WTC11 (cell line): ENCODE data around the gene GRWD1.

Source experiments
- CTCF ChIP-seq: fragments of 200-600 bp; IDR thresholded peaks from 2 replicates; pipeline ENCODE4 v1.8.0; 2022; ENCODE audit warnings: antibody characterized with exemption
- ETV6 ChIP-seq: sonication (generic); formaldehyde crosslinking; IDR thresholded peaks from 2 replicates; pipeline ENCODE4 v1.8.1; 2022; ENCODE audit warnings: mild to moderate bottlenecking, missing genetic modification reagents
- FOXP1 ChIP-seq: sonication (generic); formaldehyde crosslinking; IDR thresholded peaks from 2 replicates; pipeline ENCODE4 v1.8.0; 2022; ENCODE audit warnings: missing genetic modification reagents, mild to moderate bottlenecking, moderate library complexity, borderline replicate concordance
- MAX ChIP-seq: sonication (generic); formaldehyde crosslinking; IDR thresholded peaks from 2 replicates; pipeline ENCODE4 v1.8.0; 2022; ENCODE audit warnings: mild to moderate bottlenecking, missing genetic modification reagents
- NR3C1 ChIP-seq: sonication (generic); formaldehyde crosslinking; conservative IDR thresholded peaks from 2 replicates; pipeline ENCODE4 v1.8.1; 2023; ENCODE audit warnings: low read depth, mild to moderate bottlenecking, missing genetic modification reagents
- PRDM15 ChIP-seq: sonication (generic); formaldehyde crosslinking; IDR thresholded peaks from 2 replicates; pipeline ENCODE4 v1.8.0; 2022; ENCODE audit warnings: missing genetic modification reagents
- RORB ChIP-seq: fragments of 250-450 bp; sonication (Bioruptor Pico); IDR thresholded peaks from 2 replicates; pipeline ENCODE4 v1.9.0; 2021; ENCODE audit warnings: mild to moderate bottlenecking
- ZNF317 ChIP-seq: sonication (generic); formaldehyde crosslinking; IDR thresholded peaks from 2 replicates; pipeline ENCODE4 v1.8.1; 2023; ENCODE audit warnings: low read depth, mild to moderate bottlenecking, moderate library complexity, missing genetic modification reagents, borderline replicate concordance

DNA sequence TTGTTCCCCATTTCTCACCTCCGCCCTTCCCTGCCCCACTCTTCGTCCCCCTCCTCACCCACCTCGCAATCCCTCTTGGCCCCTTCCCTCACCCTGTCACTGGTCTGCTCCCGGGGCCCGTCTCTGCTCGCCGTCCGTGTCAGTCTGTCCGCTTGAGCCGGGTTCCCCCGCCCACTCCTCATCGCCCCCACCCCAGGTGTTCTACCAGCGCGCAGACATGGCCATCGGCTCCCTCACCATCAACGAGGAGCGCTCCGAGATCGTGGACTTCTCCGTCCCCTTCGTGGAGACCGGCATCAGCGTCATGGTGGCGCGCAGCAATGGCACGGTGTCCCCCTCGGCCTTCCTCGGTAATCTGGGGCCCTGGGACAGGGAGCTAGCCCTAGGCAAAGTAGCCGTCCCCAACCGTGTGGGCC is 30.0 kb upstream of the GRWD1 start:
- no peak for TF ChIP-seq NR3C1
- no peak for TF ChIP-seq MAX (CRISPR knock-in tag)
- no peak for TF ChIP-seq CTCF
- no peak for TF ChIP-seq FOXP1 (CRISPR knock-in tag)
- TF ChIP-seq PRDM15 (CRISPR knock-in tag), result no peak
- no peak for TF ChIP-seq RORB (CRISPR knock-in tag)
- TF ChIP-seq ETV6 (CRISPR knock-in tag), result no peak
- TF ChIP-seq ZNF317, result no peak
